Measurements from ENCODE around the gene MRTFA. TPM values are rescaled to one million over a fixed set of nuclear protein-coding genes. Genes with fewer than 3 reads are reported as not detected.

The MRTFA gene
- total RNA-seq, 1 experiment from 2014 or later = 28.0 TPM

GRCh38 chr22:40636380-40637182 is at the start of gene MRTFA (continued):
- TF ChIP-seq ZBTB33 (IDR thresholded peaks at IDR 0.05; ENCODE audit: extremely low read depth, insufficient replicate concordance, low read length) (no peak), JUND (IDR thresholded peaks at IDR 0.05) (no peak), ATF3 (IDR thresholded peaks at IDR 0.05) (no peak), TCF7L2 (IDR thresholded peaks at IDR 0.05; ENCODE audit: borderline replicate concordance, extremely low read depth, insufficient read depth, insufficient read length) (peak; percentile 98)

GRCh38 chr22:40685406-40685805 is 48.9 kb upstream of the MRTFA start:
- no TSS peak for BruUV-seq (replicated peaks)
- ChIA-PET CTCF (interaction anchor here (0.6 kb wide), 1 partner anchor 153 kb away, joined by 3 read pairs; no protein-coding TSS in a partner anchor), RAD21 (ENCODE audit: low non-redundant PET in 1 of 2, low total read pairs in 2 of 2, uncharacterized antibody in 2 of 2, unreplicated experiment in 2 of 2) (interaction anchor here in 1 of 2 experiments (1.1 kb wide), 1 partner anchor 73 kb away, joined by 4 read pairs; no protein-coding TSS in a partner anchor), POLR2A (no interaction called here)
- Histone ChIP-seq H3K27me3 (ENCODE audit: insufficient read depth, low read length) (peaks cover 4% of the 10 kb centered on the region; the same call in 1 of the 2 replicates), H3K36me3 (ENCODE audit: control insufficient read depth in 1 of 2, insufficient read depth in 2 of 2, low read length in 2 of 2) (no peaks in the 10 kb centered on the region), H3K4me3 (replicated peaks in 1 of 2; ENCODE audit: low read depth in 1 of 2, low read length in 2 of 2) (no peak overlapping the region), H3K27ac (ENCODE audit: low read depth, low read length) (no peak overlapping the region), H3K9ac (ENCODE audit: low read length) (no peak overlapping the region), H3K9me3 (ENCODE audit: control insufficient read depth in 1 of 2, insufficient read depth in 1 of 2, low read depth in 1 of 2, low read length in 2 of 2) (no peaks in the 10 kb centered on the region), H3K4me2 (ENCODE audit: low read length) (no peak overlapping the region), H3K79me2 (ENCODE audit: insufficient read depth, low read length) (no peaks in the 10 kb centered on the region), H2AFZ (ENCODE audit: low read depth, low read length, poor library complexity, severe bottlenecking) (no peak overlapping the region), H3K4me1 (ENCODE audit: control insufficient read depth in 1 of 2, insufficient read depth in 2 of 2, low read length in 2 of 2) (peaks cover 0 to 11% of the 10 kb centered on the region in 2 experiments; a peak in 3 of 4 replicates), H4K20me1 (ENCODE audit: insufficient read depth) (no peaks in the 10 kb centered on the region), H3K9me2 (ENCODE audit: insufficient read depth) (no peaks in the 10 kb centered on the region)
- no peak for DNase-seq (ENCODE audit: low read depth, low spot score)
- intact Hi-C loops (cut with micrococcal nuclease) = no loop called here
- no peak for ATAC-seq
- TF ChIP-seq POLR2A (IDR thresholded peaks at IDR 0.05; ENCODE audit: borderline replicate concordance, extremely low read depth, insufficient read depth, insufficient read length) = no peak
- TF ChIP-seq ELF1 (IDR thresholded peaks at IDR 0.05; ENCODE audit: borderline replicate concordance, low read depth) = no peak
- no peak for TF ChIP-seq FOSL1 (IDR thresholded peaks at IDR 0.05; ENCODE audit: low read depth)
- no peak for TF ChIP-seq CTCF (IDR thresholded peaks at IDR 0.05 in 2 of 3, conservative IDR thresholded peaks at IDR 0.05 in 1 of 3; ENCODE audit: borderline replicate concordance in 1 of 3, insufficient read depth in 1 of 3, low read depth in 2 of 3, low read length in 2 of 3)
